HepG2 (cell line): ENCODE results near the gene EGFL8. TPM values are rescaled to one million over a fixed set of nuclear protein-coding genes. Genes with fewer than 3 reads are reported as not detected.

Experiments
- HDAC2 ChIP-seq: sonication (generic); formaldehyde crosslinking; IDR thresholded peaks from 2 replicates; pipeline ENCODE4 v1.4.0; 2020; ENCODE audit warnings: missing genetic modification reagents
- HMG20A ChIP-seq: IDR thresholded peaks from 2 replicates; pipeline ENCODE4 v1.6.1; 2016; ENCODE audit warnings: borderline replicate concordance
- KDM3A ChIP-seq: IDR thresholded peaks from 2 replicates; pipeline ENCODE4 v1.6.1; 2018; ENCODE audit warnings: low read depth, missing compliant biosample characterization
- NFE2 ChIP-seq: sonication (generic); formaldehyde crosslinking; IDR thresholded peaks from 2 replicates; pipeline ENCODE4 v1.4.0; 2020; ENCODE audit warnings: missing genetic modification reagents
- RFX5 ChIP-seq: IDR thresholded peaks from 2 replicates; pipeline ENCODE4 v1.6.1; 2011; ENCODE audit warnings: low read depth, low read length, improper control_type of control experiment
- SKI ChIP-seq: fragments of 450-650 bp; IDR thresholded peaks from one replicate; pipeline ENCODE4 v1.6.1; 2018; ENCODE audit warnings: mild to moderate bottlenecking; ENCODE audit not compliant: partially characterized antibody
- STAT6 ChIP-seq: sonication (generic); formaldehyde crosslinking; IDR thresholded peaks from 2 replicates; pipeline ENCODE4 v1.4.0; 2020; ENCODE audit warnings: missing genetic modification reagents, mild to moderate bottlenecking, borderline replicate concordance
- USF2 ChIP-seq, 2 experiments: sonication (generic) in 1 of 2; formaldehyde crosslinking in 1 of 2; IDR thresholded peaks; 2 replicates each; pipeline versions ENCODE4 v1.5.1 to v1.6.1; 2011 to 2020; ENCODE audit warnings: borderline replicate concordance in 1 of 2, low read depth in 1 of 2, low read length in 1 of 2, mild to moderate bottlenecking in 1 of 2, missing genetic modification reagents in 1 of 2, moderate library complexity in 1 of 2
- ZBTB21 ChIP-seq: sonication (generic); formaldehyde crosslinking; IDR thresholded peaks from 2 replicates; pipeline ENCODE4 v1.4.0; 2020; ENCODE audit warnings: missing genetic modification reagents
- ZNF510 ChIP-seq: sonication (generic); formaldehyde crosslinking; IDR thresholded peaks from 2 replicates; pipeline ENCODE4 v1.4.0; 2020; ENCODE audit warnings: low read depth, mild to moderate bottlenecking, missing genetic modification reagents
- ZNF660 ChIP-seq: sonication (generic); formaldehyde crosslinking; IDR thresholded peaks from 2 replicates; pipeline ENCODE4 v1.5.1; 2020; ENCODE audit warnings: mild to moderate bottlenecking, low read depth, missing genetic modification reagents, borderline replicate concordance
- ZSCAN30 ChIP-seq: sonication (generic); formaldehyde crosslinking; IDR thresholded peaks from 2 replicates; pipeline ENCODE4 v1.5.0; 2020; ENCODE audit warnings: mild to moderate bottlenecking, missing genetic modification reagents
- polyA plus RNA-seq, 8 experiments: library from polyadenylated mRNA; depleted of rRNA in 3 of 8; stranded (reverse) in 7 of 8; unstranded in 1 of 8; fragments of >200 nt; fragmentation: Illumina TruSeq in 4 of 8; extraction: Trizol in 4 of 8; gene quantifications; 2 replicates each; pipeline versions ENCODE4 v1.2.1 to v1.2.3, GENCODE V29; 2011 to 2016; ENCODE audit warnings: low read depth in 4 of 8, missing spikeins in 1 of 8, mixed read lengths in 1 of 8; ENCODE audit not compliant: insufficient read depth in 1 of 8
- total RNA-seq, 5 experiments: library from RNA; depleted of rRNA; stranded (reverse); fragments of >200 nt; fragmentation: Illumina TruSeq; extraction: Trizol; gene quantifications; 2 replicates each; pipeline ENCODE4 v1.2.3, GENCODE V29; 2016; ENCODE audit warnings: low read depth in 1 of 5
- TF ChIP-seq, protein P1 (sequence below): sonication (generic); formaldehyde crosslinking; IDR thresholded peaks from 2 replicates; pipeline ENCODE4 v1.5.1; 2020; ENCODE audit warnings: missing genetic modification reagents, mild to moderate bottlenecking, borderline replicate concordance
- TF ChIP-seq, protein P2 (sequence below): sonication (generic); formaldehyde crosslinking; IDR thresholded peaks from 2 replicates; pipeline ENCODE4 v1.4.0; 2020; ENCODE audit warnings: mild to moderate bottlenecking, missing genetic modification reagents
- TF ChIP-seq, protein P3 (sequence below): sonication (generic); formaldehyde crosslinking; IDR thresholded peaks from 2 replicates; pipeline ENCODE4 v1.4.0; 2020; ENCODE audit warnings: mild to moderate bottlenecking, missing genetic modification reagents
- TF ChIP-seq, protein P4 (sequence below): IDR thresholded peaks from 2 replicates; pipeline ENCODE4 v1.6.1; 2012; ENCODE audit warnings: low read depth, low read length, improper control_type of control experiment

The EGFL8 gene
- total and polyA plus RNA-seq, 2 of the 13 experiments (the other 11 are each of a cell fraction or from before 2014, with no cell fraction given), result 10.0 to 11.5 TPM

GRCh38 chr6:32153564-32154513 lies 10.6 kb upstream of the EGFL8 start, which contains the start of gene PPT2 (continued):
- TF ChIP-seq STAT6 (CRISPR knock-in tag) (peak; percentile 73; the same call in 1 of the 2 replicates), SKI (peak; percentile 23), HMG20A (CRISPR knock-in tag) (0 out of 2 replicates have a peak, but pooled peaks have one; percentile 23), KDM3A (CRISPR knock-in tag) (peak; percentile 58), NFE2 (CRISPR knock-in tag) (no peak), HDAC2 (CRISPR knock-in tag) (peak; percentile 79), ZSCAN30 (CRISPR knock-in tag) (no peak), ZNF660 (CRISPR knock-in tag) (no peak), ZBTB21 (CRISPR knock-in tag) (peak; percentile 50; the same call in 1 of the 2 replicates), RFX5 (no peak), USF2 (IDR thresholded peaks at IDR 0.05; ENCODE audit: low read depth, low read length) (no peak), USF2 (CRISPR knock-in tag; IDR thresholded peaks at IDR 0.05; ENCODE audit: borderline replicate concordance) (no peak; the same call in 1 of the 2 replicates), ZNF510 (peak; percentile 60; the same call in 1 of the 2 replicates)
- TF ChIP-seq, protein P1, sequence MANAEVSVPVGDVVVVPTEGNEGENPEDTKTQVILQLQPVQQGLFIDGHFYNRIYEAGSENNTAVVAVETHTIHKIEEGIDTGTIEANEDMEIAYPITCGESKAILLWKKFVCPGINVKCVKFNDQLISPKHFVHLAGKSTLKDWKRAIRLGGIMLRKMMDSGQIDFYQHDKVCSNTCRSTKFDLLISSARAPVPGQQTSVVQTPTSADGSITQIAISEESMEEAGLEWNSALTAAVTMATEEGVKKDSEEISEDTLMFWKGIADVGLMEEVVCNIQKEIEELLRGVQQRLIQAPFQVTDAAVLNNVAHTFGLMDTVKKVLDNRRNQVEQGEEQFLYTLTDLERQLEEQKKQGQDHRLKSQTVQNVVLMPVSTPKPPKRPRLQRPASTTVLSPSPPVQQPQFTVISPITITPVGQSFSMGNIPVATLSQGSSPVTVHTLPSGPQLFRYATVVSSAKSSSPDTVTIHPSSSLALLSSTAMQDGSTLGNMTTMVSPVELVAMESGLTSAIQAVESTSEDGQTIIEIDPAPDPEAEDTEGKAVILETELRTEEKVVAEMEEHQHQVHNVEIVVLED (CRISPR knock-in tag), result peak; percentile 89
- TF ChIP-seq, protein P2, sequence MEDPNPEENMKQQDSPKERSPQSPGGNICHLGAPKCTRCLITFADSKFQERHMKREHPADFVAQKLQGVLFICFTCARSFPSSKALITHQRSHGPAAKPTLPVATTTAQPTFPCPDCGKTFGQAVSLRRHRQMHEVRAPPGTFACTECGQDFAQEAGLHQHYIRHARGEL (CRISPR knock-in tag), result 0 out of 2 replicates have a peak, but pooled peaks have one; percentile 34
- TF ChIP-seq, protein P3, sequence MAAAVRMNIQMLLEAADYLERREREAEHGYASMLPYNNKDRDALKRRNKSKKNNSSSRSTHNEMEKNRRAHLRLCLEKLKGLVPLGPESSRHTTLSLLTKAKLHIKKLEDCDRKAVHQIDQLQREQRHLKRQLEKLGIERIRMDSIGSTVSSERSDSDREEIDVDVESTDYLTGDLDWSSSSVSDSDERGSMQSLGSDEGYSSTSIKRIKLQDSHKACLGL (CRISPR knock-in tag), result no peak; the same call in 1 of the 2 replicates
- TF ChIP-seq, protein P4, sequence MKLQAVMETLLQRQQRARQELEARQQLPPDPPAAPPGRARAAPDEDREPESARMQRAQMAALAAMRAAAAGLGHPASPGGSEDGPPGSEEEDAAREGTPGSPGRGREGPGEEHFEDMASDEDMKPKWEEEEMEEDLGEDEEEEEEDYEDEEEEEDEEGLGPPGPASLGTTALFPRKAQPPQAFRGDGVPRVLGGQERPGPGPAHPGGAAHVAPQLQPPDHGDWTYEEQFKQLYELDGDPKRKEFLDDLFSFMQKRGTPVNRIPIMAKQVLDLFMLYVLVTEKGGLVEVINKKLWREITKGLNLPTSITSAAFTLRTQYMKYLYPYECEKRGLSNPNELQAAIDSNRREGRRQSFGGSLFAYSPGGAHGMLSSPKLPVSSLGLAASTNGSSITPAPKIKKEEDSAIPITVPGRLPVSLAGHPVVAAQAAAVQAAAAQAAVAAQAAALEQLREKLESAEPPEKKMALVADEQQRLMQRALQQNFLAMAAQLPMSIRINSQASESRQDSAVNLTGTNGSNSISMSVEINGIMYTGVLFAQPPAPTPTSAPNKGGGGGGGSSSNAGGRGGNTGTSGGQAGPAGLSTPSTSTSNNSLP, result no peak
